Liver (tissue), 9 donors: Measurements from ENCODE around the gene B3GNT2. TPM values are rescaled to one million over a fixed set of nuclear protein-coding genes. Genes with fewer than 3 reads are reported as not detected.

Source experiments
- DNase-seq: peaks from one replicate; pipeline ENCODE4 v3.0.0-alpha.2; 2017; ENCODE audit warnings: low spot score
- H3K27ac ChIP-seq, 2 donors: one replicate each; pipeline ENCODE4 v1.7.0; 2013; ENCODE audit warnings: inconsistent platforms in 2 of 2, low read length in 2 of 2, control low read depth in 1 of 2, low read depth in 1 of 2, mild to moderate bottlenecking in 1 of 2
- H3K27me3 ChIP-seq, 4 donors: one replicate each; pipeline versions ENCODE4 v1.6.1 to v1.7.0; 2013; ENCODE audit warnings: low read length in 3 of 4, inconsistent platforms in 1 of 4, mild to moderate bottlenecking in 1 of 4, moderate library complexity in 1 of 4; ENCODE audit not compliant: control insufficient read depth in 4 of 4, insufficient read depth in 4 of 4
- H3K36me3 ChIP-seq, 4 donors: one replicate each; pipeline versions ENCODE4 v1.6.1 to v1.7.0; 2013; ENCODE audit warnings: low read length in 3 of 4, mild to moderate bottlenecking in 3 of 4, low read depth in 1 of 4, moderate library complexity in 1 of 4; ENCODE audit not compliant: control insufficient read depth in 4 of 4, insufficient read depth in 3 of 4
- H3K4me1 ChIP-seq, 4 donors: one replicate each; pipeline versions ENCODE4 v1.6.1 to v1.7.0; 2013; ENCODE audit warnings: low read length in 3 of 4, mild to moderate bottlenecking in 3 of 4, moderate library complexity in 1 of 4; ENCODE audit not compliant: control insufficient read depth in 4 of 4, insufficient read depth in 4 of 4
- H3K4me3 ChIP-seq, 3 donors: one replicate each; pipeline versions ENCODE4 v1.6.1 to v1.7.0; 2013; ENCODE audit warnings: low read length in 3 of 3, control low read depth in 1 of 3, low read depth in 1 of 3, mild to moderate bottlenecking in 1 of 3
- H3K9ac ChIP-seq, 2 donors: one replicate each; pipeline ENCODE4 v1.7.0; 2013; ENCODE audit warnings: low read length in 2 of 2, mild to moderate bottlenecking in 2 of 2, moderate library complexity in 2 of 2, control low read depth in 1 of 2, low read depth in 1 of 2
- H3K9me3 ChIP-seq, 4 donors: one replicate each; pipeline versions ENCODE4 v1.6.1 to v1.7.0; 2013; ENCODE audit warnings: low read length in 3 of 4; ENCODE audit not compliant: control insufficient read depth in 4 of 4
- EGR1 ChIP-seq, 2 donors: IDR thresholded peaks; 2 replicates each; pipeline ENCODE4 v1.6.1; 2016 to 2018; ENCODE audit warnings: antibody characterized with exemption in 2 of 2, low read depth in 2 of 2
- FOXA1 ChIP-seq: IDR thresholded peaks from 2 replicates; pipeline ENCODE4 v1.6.1; 2016; ENCODE audit warnings: antibody characterized with exemption
- FOXA2 ChIP-seq: IDR thresholded peaks from 2 replicates; pipeline ENCODE4 v1.6.1; 2016; ENCODE audit warnings: antibody characterized with exemption
- GABPA ChIP-seq, 2 donors: IDR thresholded peaks in 1 of 2; conservative IDR thresholded peaks in 1 of 2; 2 replicates each; pipeline ENCODE4 v1.6.1; 2016; ENCODE audit warnings: antibody characterized with exemption in 2 of 2, mild to moderate bottlenecking in 1 of 2, moderate library complexity in 1 of 2
- HNF4A ChIP-seq, 2 donors: conservative IDR thresholded peaks; 2 replicates each; pipeline ENCODE4 v1.6.1; 2016; ENCODE audit warnings: antibody characterized with exemption in 2 of 2, mild to moderate bottlenecking in 2 of 2
- HNF4G ChIP-seq: IDR thresholded peaks from 2 replicates; pipeline ENCODE4 v1.6.1; 2016; ENCODE audit warnings: antibody characterized with exemption
- JUND ChIP-seq, 2 donors: IDR thresholded peaks; 2 replicates each; pipeline ENCODE4 v1.6.1; 2016; ENCODE audit warnings: antibody characterized with exemption in 2 of 2
- NR2F2 ChIP-seq: IDR thresholded peaks from 2 replicates; pipeline ENCODE4 v1.6.1; 2016; ENCODE audit warnings: antibody characterized with exemption
- RAD21 ChIP-seq, 2 donors: IDR thresholded peaks; 2 replicates each; pipeline ENCODE4 v1.6.1; 2016; ENCODE audit warnings: antibody characterized with exemption in 2 of 2, mild to moderate bottlenecking in 2 of 2
- RXRA ChIP-seq, 2 donors: IDR thresholded peaks; 2 replicates each; pipeline ENCODE4 v1.6.1; 2017 to 2018; ENCODE audit warnings: antibody characterized with exemption in 2 of 2, mild to moderate bottlenecking in 1 of 2
- TAF1 ChIP-seq: conservative IDR thresholded peaks from 2 replicates; pipeline ENCODE4 v1.6.1; 2016; ENCODE audit warnings: antibody characterized with exemption, mild to moderate bottlenecking
- YY1 ChIP-seq: IDR thresholded peaks from 2 replicates; pipeline ENCODE4 v1.6.1; 2016; ENCODE audit warnings: antibody characterized with exemption, mild to moderate bottlenecking
- WGBS: extraction: QIAGEN DNeasy Blood & Tissue Kit; methylation state at CpG from one replicate; pipeline ENCODE4 v1.1.7; 2013; 5-methylcytosine and 5-hydroxymethylcytosine counted together
- polyA plus RNA-seq, 2 donors: library from polyadenylated mRNA; stranded (reverse) in 1 of 2; unstranded in 1 of 2; fragments of 200-250 nt in 1 of 2; fragments of >200 nt in 1 of 2; fragmentation: Nextera tagmentation in 1 of 2; extraction: Ambion mirVana in 1 of 2; gene quantifications; one replicate each; pipeline versions ENCODE4 v1.2.1 to v1.2.3, GENCODE V29; 2013 to 2015
- total RNA-seq, 2 donors: library from RNA; depleted of rRNA; stranded (reverse); fragments of >200 nt; gene quantifications; one replicate each; pipeline ENCODE4 v1.2.3, GENCODE V29; 2014
- TF ChIP-seq, protein P1 (sequence below): IDR thresholded peaks from 2 replicates; pipeline ENCODE4 v1.6.1; 2016; ENCODE audit warnings: antibody characterized with exemption, mild to moderate bottlenecking
- TF ChIP-seq, protein P2 (sequence below): fragments of 150-350 bp; IDR thresholded peaks from 2 replicates; pipeline ENCODE4 v1.5.1; 2017; ENCODE audit warnings: improper control_type of control experiment, low read depth, low read length; ENCODE audit not compliant: missing input control
- TF ChIP-seq, protein P3 (sequence below): IDR thresholded peaks from 2 replicates; pipeline ENCODE4 v1.6.1; 2016; ENCODE audit warnings: antibody characterized with exemption
- TF ChIP-seq, protein P4 (sequence below): IDR thresholded peaks from 2 replicates; pipeline ENCODE4 v1.6.1; 2016; ENCODE audit warnings: antibody characterized with exemption
- TF ChIP-seq, protein P5 (sequence below): IDR thresholded peaks from 2 replicates; pipeline ENCODE4 v1.6.1; 2016; ENCODE audit warnings: antibody characterized with exemption
- donor health status: healthy.
- donor health status: healthy.
- donor health status: healthy.
- donor health status: healthy.
- donor health status: healthy.

Gene B3GNT2
- total and polyA plus RNA-seq, 4 donors, result 6.4 to 20.2 (median 14.2) TPM

DNA sequence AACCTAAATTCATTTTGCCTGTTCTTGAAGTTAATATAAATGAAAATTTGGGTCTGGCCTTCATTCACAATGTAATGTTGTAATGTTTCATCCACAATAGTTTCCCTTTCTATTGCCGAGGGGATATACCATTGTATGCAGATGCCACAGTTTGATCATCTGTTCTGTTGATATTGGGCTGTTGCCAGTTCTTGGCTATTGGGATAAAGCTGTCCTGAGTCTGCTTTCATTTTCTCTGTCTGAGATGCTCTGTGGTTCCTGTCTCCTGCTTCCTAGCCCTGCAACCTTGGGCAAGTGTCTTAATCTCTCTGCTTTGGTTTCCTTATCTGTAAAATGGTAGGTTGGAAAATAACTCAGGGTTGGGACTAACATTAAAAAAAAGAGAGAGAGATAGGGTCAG lies 25.2 kb downstream of the B3GNT2 start:
- no peaks in the 10 kb centered on the region for H3K27me3 ChIP-seq
- no peak overlapping the region for H3K9ac ChIP-seq
- H3K36me3 ChIP-seq, result peaks cover 6 to 15% (median 8%) of the 10 kb centered on the region in 4 donors
- H3K4me1 ChIP-seq, result peaks cover 4 to 18% (median 5%) of the 10 kb centered on the region in 4 donors
- no peak overlapping the region for H3K4me3 ChIP-seq
- TF ChIP-seq FOXA2 (peak; percentile 23), GABPA (IDR thresholded peaks at IDR 0.05 in 1 of 2, conservative IDR thresholded peaks at IDR 0.05 in 1 of 2) (no peak)
- 12% methylated on average over 1 of the region's 1 CpG for WGBS
- no peak overlapping the region for H3K27ac ChIP-seq
- no peak for DNase-seq
- H3K9me3 ChIP-seq, result no peaks in the 10 kb centered on the region

DNA sequence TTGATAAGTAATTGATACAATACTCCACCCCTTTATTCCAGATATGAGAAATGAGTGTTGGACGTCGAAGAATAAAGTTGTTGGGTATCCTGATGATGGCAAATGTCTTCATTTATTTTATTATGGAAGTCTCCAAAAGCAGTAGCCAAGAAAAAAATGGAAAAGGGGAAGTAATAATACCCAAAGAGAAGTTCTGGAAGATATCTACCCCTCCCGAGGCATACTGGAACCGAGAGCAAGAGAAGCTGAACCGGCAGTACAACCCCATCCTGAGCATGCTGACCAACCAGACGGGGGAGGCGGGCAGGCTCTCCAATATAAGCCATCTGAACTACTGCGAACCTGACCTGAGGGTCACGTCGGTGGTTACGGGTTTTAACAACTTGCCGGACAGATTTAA lies 26.3 kb downstream of the B3GNT2 start:
- no peak overlapping the region for H3K27ac ChIP-seq
- H3K4me3 ChIP-seq, result no peak overlapping the region
- peaks cover 6 to 17% (median 8%) of the 10 kb centered on the region in 4 donors for H3K36me3 ChIP-seq
- 96% methylated on average over 12 of the region's 12 CpGs for WGBS
- H3K4me1 ChIP-seq, result peaks cover 0 to 17% (median 2%) of the 10 kb centered on the region in 4 donors
- DNase-seq, result no peak
- no peaks in the 10 kb centered on the region for H3K9me3 ChIP-seq
- H3K27me3 ChIP-seq, result no peaks in the 10 kb centered on the region
- TF ChIP-seq FOXA1 (no peak), NR2F2 (no peak), FOXA2 (no peak), HNF4G (no peak), TAF1 (no peak), GABPA (IDR thresholded peaks at IDR 0.05 in 1 of 2, conservative IDR thresholded peaks at IDR 0.05 in 1 of 2) (no peak), EGR1 (IDR thresholded peaks at IDR 0.05; ENCODE audit: low read depth in 2 of 2) (no peak), JUND (IDR thresholded peaks at IDR 0.05) (no peak), HNF4A (conservative IDR thresholded peaks at IDR 0.05) (no peak), RAD21 (IDR thresholded peaks at IDR 0.05) (no peak), YY1 (no peak)
- TF ChIP-seq, protein P1, sequence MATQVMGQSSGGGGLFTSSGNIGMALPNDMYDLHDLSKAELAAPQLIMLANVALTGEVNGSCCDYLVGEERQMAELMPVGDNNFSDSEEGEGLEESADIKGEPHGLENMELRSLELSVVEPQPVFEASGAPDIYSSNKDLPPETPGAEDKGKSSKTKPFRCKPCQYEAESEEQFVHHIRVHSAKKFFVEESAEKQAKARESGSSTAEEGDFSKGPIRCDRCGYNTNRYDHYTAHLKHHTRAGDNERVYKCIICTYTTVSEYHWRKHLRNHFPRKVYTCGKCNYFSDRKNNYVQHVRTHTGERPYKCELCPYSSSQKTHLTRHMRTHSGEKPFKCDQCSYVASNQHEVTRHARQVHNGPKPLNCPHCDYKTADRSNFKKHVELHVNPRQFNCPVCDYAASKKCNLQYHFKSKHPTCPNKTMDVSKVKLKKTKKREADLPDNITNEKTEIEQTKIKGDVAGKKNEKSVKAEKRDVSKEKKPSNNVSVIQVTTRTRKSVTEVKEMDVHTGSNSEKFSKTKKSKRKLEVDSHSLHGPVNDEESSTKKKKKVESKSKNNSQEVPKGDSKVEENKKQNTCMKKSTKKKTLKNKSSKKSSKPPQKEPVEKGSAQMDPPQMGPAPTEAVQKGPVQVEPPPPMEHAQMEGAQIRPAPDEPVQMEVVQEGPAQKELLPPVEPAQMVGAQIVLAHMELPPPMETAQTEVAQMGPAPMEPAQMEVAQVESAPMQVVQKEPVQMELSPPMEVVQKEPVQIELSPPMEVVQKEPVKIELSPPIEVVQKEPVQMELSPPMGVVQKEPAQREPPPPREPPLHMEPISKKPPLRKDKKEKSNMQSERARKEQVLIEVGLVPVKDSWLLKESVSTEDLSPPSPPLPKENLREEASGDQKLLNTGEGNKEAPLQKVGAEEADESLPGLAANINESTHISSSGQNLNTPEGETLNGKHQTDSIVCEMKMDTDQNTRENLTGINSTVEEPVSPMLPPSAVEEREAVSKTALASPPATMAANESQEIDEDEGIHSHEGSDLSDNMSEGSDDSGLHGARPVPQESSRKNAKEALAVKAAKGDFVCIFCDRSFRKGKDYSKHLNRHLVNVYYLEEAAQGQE, result no peak
- H3K9ac ChIP-seq, result no peak overlapping the region

DNA sequence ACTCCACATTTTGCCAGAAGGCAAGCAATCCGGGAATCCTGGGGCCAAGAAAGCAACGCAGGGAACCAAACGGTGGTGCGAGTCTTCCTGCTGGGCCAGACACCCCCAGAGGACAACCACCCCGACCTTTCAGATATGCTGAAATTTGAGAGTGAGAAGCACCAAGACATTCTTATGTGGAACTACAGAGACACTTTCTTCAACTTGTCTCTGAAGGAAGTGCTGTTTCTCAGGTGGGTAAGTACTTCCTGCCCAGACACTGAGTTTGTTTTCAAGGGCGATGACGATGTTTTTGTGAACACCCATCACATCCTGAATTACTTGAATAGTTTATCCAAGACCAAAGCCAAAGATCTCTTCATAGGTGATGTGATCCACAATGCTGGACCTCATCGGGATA lies 26.8 kb downstream of the B3GNT2 start:
- no peak overlapping the region for H3K27ac ChIP-seq
- H3K27me3 ChIP-seq, result no peaks in the 10 kb centered on the region
- WGBS, result 89% methylated on average over 8 of the region's 8 CpGs
- TF ChIP-seq RAD21 (IDR thresholded peaks at IDR 0.05) (no peak), YY1 (no peak), JUND (IDR thresholded peaks at IDR 0.05) (no peak), GABPA (IDR thresholded peaks at IDR 0.05 in 1 of 2, conservative IDR thresholded peaks at IDR 0.05 in 1 of 2) (no peak), TAF1 (no peak), EGR1 (IDR thresholded peaks at IDR 0.05; ENCODE audit: low read depth in 2 of 2) (no peak), RXRA (IDR thresholded peaks at IDR 0.05) (no peak)
- TF ChIP-seq, protein P2, sequence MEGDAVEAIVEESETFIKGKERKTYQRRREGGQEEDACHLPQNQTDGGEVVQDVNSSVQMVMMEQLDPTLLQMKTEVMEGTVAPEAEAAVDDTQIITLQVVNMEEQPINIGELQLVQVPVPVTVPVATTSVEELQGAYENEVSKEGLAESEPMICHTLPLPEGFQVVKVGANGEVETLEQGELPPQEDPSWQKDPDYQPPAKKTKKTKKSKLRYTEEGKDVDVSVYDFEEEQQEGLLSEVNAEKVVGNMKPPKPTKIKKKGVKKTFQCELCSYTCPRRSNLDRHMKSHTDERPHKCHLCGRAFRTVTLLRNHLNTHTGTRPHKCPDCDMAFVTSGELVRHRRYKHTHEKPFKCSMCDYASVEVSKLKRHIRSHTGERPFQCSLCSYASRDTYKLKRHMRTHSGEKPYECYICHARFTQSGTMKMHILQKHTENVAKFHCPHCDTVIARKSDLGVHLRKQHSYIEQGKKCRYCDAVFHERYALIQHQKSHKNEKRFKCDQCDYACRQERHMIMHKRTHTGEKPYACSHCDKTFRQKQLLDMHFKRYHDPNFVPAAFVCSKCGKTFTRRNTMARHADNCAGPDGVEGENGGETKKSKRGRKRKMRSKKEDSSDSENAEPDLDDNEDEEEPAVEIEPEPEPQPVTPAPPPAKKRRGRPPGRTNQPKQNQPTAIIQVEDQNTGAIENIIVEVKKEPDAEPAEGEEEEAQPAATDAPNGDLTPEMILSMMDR, result no peak
- TF ChIP-seq, protein P1, result no peak
- TF ChIP-seq, protein P3, sequence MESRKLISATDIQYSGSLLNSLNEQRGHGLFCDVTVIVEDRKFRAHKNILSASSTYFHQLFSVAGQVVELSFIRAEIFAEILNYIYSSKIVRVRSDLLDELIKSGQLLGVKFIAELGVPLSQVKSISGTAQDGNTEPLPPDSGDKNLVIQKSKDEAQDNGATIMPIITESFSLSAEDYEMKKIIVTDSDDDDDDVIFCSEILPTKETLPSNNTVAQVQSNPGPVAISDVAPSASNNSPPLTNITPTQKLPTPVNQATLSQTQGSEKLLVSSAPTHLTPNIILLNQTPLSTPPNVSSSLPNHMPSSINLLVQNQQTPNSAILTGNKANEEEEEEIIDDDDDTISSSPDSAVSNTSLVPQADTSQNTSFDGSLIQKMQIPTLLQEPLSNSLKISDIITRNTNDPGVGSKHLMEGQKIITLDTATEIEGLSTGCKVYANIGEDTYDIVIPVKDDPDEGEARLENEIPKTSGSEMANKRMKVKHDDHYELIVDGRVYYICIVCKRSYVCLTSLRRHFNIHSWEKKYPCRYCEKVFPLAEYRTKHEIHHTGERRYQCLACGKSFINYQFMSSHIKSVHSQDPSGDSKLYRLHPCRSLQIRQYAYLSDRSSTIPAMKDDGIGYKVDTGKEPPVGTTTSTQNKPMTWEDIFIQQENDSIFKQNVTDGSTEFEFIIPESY, result no peak
- TF ChIP-seq, protein P4, sequence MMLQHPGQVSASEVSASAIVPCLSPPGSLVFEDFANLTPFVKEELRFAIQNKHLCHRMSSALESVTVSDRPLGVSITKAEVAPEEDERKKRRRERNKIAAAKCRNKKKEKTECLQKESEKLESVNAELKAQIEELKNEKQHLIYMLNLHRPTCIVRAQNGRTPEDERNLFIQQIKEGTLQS, result no peak
- TF ChIP-seq, protein P5, sequence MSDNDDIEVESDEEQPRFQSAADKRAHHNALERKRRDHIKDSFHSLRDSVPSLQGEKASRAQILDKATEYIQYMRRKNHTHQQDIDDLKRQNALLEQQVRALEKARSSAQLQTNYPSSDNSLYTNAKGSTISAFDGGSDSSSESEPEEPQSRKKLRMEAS, result no peak

More for the DNA sequence above, 26.8 kb downstream of the B3GNT2 start:
- no peak for DNase-seq
- H3K36me3 ChIP-seq, result peaks cover 6 to 17% (median 8%) of the 10 kb centered on the region in 4 donors
- H3K9ac ChIP-seq, result no peak overlapping the region
- H3K4me1 ChIP-seq, result peaks cover 0 to 12% (median 2%) of the 10 kb centered on the region in 4 donors
- H3K9me3 ChIP-seq, result no peaks in the 10 kb centered on the region
- H3K4me3 ChIP-seq, result no peak overlapping the region
